Inflammatory macrophage treated with lipopolysaccharide for 1 hour (primary cell): Measurements from ENCODE around the gene ROPN1B.
"Not testable (repeated sequence)": the region's sequence is repeated elsewhere in the genome, so short reads cannot be mapped to it uniquely, and the experiment has no call there.

ENCODE experiments used
- DNase-seq, 2 donors: peaks; one replicate each; pipeline ENCODE4 v3.0.0-alpha.2; 2020 to 2022

Gene ROPN1B

GRCh38 chr3:125968701-125969592 lies at the start of gene ROPN1B:
ROPN1B (plus strand) TSS chr3:125969178; CDS start chr3:125972055, 2,877 bp downstream.
- not testable (repeated sequence) for DNase-seq

GRCh38 chr3:125920191-125920590 lies 48.8 kb upstream of the ROPN1B start:
- not testable (repeated sequence) for DNase-seq

- DNase-seq, result not testable (repeated sequence)
These were observed 48.2 kb upstream of the ROPN1B start for GRCh38 chr3:125920751-125921279.

GRCh38 chr3:125921712-125922111 lies 47.3 kb upstream of the ROPN1B start:
- peak in 1 of 2 donors; percentile 35 for DNase-seq

- DNase-seq, result not testable (repeated sequence)
These were observed 45.5 kb upstream of the ROPN1B start for GRCh38 chr3:125923324-125924115.

GRCh38 chr3:125924276-125924675 lies 44.7 kb upstream of the ROPN1B start:
- not testable (repeated sequence) for DNase-seq

GRCh38 chr3:125925727-125926126 lies 43.3 kb upstream of the ROPN1B start:
- not testable (repeated sequence) for DNase-seq

- peak in 1 of 2 donors; percentile 67 for DNase-seq
These were observed 40.0 kb upstream of the ROPN1B start for GRCh38 chr3:125928771-125929545.

- not testable (repeated sequence) for DNase-seq
These were observed 39.2 kb upstream of the ROPN1B start for GRCh38 chr3:125929765-125930164.

- DNase-seq, result not testable (repeated sequence)
These were observed 37.6 kb upstream of the ROPN1B start for GRCh38 chr3:125931355-125931880.

GRCh38 chr3:125933397-125934173 lies 35.4 kb upstream of the ROPN1B start:
- DNase-seq, result not testable (repeated sequence)

- DNase-seq, result not testable (repeated sequence)
These were observed 33.6 kb upstream of the ROPN1B start for GRCh38 chr3:125935252-125935874.

- not testable (repeated sequence) for DNase-seq
These were observed 32.7 kb upstream of the ROPN1B start for GRCh38 chr3:125936210-125936815.

GRCh38 chr3:125936891-125937290 lies 32.1 kb upstream of the ROPN1B start:
- DNase-seq, result not testable (repeated sequence)

GRCh38 chr3:125947806-125948205 lies 21.2 kb upstream of the ROPN1B start:
- DNase-seq, result not testable (repeated sequence)

- DNase-seq, result peak; percentile 25 to 42
These were observed 20.1 kb upstream of the ROPN1B start for GRCh38 chr3:125948901-125949300.

- DNase-seq, result not testable (repeated sequence)
These were observed 17.8 kb upstream of the ROPN1B start for GRCh38 chr3:125951176-125951575.

GRCh38 chr3:125957020-125957419 lies 12.0 kb upstream of the ROPN1B start:
- not testable (repeated sequence) for DNase-seq

GRCh38 chr3:125957674-125958510 lies 11.1 kb upstream of the ROPN1B start:
- DNase-seq, result no peak
